Stimulated activated CD4-positive, alpha-beta T cell treated with anti-CD3 and anti-CD28 coated beads, Interleukin-2, amount 100 ng/mL, for 4 hours (primary cell): ENCODE data around the gene ZNF587B.
"Not testable (repeated sequence)": the region's sequence is repeated elsewhere in the genome, so short reads cannot be mapped to it uniquely, and the experiment has no call there.

Experiments used
- DNase-seq: peaks from one replicate; pipeline ENCODE4 v3.0.0-alpha.2; 2020; ENCODE audit warnings: low read depth

ZNF587B gene

GRCh38 chr19:57830071-57830602 lies at the start of gene ZNF587B:
ZNF587B (plus strand) TSS chr19:57830299; CDS start chr19:57830529, 230 bp downstream.
- no peak for DNase-seq

DNA sequence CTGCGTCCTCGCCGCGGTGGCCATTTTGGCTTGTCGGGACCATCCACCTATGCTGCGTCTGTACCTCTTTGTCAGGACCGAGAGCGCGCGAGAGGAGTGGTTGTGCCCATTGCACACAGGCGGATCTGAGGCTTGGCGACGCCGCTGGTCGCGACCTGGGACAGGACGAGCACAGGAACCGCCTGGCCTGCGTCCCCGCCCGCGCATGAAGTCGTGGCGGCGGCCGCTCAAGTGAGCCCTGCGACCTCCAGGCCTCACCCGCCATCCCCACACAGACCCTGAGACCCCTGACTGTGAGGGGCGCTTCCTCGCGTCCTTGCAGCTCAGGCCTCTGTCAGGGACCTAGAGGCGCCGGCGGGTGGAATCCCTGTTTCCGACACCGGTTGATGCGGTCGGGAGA lies 43.8 kb upstream of the ZNF587B start:
- no peak for DNase-seq

GRCh38 chr19:57786906-57787305 lies 43.2 kb upstream of the ZNF587B start:
- no peak for DNase-seq

DNA sequence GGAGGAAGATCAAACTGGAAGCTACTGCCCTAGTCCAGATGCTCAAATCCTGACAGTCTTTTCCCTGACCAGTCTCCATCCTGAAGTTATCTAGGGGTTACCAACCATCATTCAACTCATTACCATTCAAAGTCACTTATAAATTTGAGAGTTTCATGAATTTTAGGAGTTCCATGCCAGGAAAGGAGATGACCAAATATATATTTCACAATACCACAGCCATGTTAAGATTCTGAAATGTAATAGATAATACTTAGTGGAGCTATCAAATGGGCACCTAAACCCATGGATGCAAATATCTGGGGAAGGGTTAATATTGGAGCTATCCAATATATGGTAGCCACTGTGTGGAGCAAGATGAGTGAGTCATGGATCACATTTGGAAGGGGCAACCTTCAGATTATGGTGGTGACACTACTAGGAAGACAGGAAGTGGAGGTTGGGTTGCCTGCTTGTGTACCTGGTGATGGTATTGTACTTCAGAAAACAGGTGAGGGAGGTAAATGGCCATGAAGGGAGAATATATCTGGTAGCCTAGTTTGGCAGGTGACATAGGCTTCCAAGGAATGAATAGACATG lies 41.9 kb upstream of the ZNF587B start:
- no peak for DNase-seq

DNA sequence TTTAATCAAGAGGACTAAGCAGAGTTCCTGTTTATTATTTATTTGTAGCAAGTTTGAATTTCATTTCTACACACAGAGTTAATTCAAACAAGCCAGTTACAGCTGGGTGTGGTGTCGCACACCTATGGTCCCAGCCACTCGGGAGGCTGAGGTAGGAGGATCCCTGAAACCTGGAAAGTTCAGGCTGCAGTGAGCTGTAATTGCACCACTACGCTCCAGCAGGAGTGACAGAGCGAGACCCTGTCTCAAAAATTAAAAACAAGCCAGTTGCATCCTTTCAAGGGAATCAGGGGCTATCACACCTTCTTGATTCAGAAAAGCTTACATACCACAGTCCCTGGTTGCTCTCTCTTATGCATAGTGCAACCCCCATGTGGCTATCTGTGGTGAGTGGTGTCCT lies 40.8 kb upstream of the ZNF587B start:
- DNase-seq, result no peak

- not testable (repeated sequence) for DNase-seq
Measured at GRCh38 chr19:57796580-57796979, 33.5 kb upstream of the ZNF587B start.

GRCh38 chr19:57800696-57801095 lies 29.4 kb upstream of the ZNF587B start:
- DNase-seq, result no peak

GRCh38 chr19:57802269-57802668 lies 27.8 kb upstream of the ZNF587B start:
- no peak for DNase-seq

GRCh38 chr19:57803265-57803593 lies 26.9 kb upstream of the ZNF587B start:
- no peak for DNase-seq

- DNase-seq, result no peak
Measured at GRCh38 chr19:57803594-57804325, 26.3 kb upstream of the ZNF587B start.

DNA sequence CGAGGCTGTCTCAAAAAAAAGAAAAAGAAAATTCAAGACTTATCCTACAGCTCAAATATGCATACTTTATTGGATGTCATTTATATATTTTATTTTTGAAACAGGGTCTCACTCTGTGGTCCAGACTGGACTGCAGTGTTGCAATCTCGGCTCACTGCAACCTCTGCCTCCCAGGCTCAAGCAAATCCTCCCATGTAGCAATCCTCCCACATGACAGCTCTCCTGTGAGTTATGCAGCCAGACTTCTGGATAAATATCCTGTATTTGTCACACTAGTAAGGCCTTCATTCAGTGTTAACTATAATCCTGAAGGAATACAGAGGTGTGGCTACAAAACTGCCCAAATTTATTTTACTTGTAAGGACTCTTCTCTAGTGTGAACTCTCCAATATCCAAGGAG lies 22.6 kb upstream of the ZNF587B start:
- no peak for DNase-seq

GRCh38 chr19:57810410-57811295 lies 19.4 kb upstream of the ZNF587B start:
- not testable (repeated sequence) for DNase-seq

- DNase-seq, result no peak
Measured at GRCh38 chr19:57812226-57812625, 17.9 kb upstream of the ZNF587B start.

DNA sequence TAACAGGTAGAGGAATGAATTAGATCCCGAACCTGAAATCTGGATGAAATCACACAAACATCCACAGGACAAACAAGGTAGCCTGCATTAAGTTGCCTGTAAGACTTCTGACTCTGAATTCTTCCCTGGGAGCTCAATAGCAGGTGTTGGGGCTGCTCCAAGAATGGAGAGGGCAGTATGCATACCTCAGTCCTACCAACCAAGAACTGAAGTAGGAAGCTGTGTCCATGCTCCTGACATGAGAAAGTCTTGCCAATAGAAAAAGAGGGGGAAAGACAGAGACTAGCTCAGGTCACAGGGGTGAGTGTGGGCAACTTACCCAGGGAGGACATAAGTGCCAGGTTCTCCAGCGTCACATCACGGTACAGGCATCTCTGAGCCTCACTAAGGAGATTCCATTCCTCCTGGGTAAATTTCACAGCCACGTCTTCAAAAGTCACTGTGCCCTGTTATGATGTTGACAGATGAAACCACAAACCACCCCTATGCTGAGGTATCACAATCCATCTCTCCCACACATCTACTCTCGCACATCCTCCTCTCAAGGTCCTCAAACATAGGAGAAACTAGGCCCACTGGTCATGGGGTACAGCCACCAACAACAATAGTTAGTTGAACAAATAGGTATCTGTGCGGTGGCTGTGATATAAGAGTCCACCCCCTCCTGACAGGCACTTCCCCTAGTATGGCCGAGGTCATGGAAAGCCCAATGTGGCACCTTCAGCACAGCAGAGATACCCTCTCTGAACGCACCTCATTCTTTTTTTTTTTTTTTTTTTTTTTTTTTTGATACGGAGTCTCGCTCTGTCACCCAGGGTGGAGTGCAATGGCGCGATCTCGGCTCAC lies 16.9 kb upstream of the ZNF587B start:
- not testable (repeated sequence) for DNase-seq

- no peak for DNase-seq
Measured at GRCh38 chr19:57813919-57814504, 16.1 kb upstream of the ZNF587B start.

DNA sequence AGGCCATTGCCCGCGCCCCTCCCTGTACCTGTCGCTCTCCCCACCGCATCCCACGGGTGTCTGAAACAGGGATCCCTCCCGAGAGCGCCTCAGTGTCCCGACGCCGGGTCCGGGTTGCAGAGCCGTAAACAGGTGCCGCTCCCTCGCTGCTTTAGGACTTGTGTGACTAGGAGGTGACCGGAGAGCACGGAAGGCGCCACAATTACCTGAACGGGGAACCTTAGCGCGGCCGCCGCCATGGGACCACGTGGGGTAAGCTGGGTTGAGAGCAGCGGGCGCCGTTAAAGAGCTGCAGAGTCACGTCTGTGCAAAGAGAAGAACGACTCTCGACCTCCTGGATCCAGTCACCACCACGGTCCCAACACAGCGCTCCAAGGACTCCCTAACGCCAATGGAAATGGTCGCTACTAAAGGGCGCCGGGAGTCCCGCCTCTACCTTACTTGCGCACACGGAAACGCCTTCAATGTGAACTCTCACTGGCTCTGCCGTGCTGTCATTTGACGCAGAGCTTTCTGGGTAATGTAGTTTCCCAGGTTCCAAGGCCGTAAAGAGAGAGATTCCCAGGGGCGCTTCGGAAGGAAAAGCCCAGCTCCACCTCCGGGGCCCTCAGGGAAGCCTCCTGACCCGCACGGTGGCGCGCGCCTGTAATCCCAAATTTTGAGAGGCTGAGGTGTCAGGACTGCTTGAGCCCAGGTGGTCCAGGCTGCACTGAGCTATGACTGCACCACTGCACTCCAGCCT lies 15.4 kb upstream of the ZNF587B start, which contains the start of gene ZNF552:
Gene ZNF552 (minus strand): TSS at position 409 of the 742 bp plus-strand sequence. CDS start 170 bp downstream, at position 239.
- peak; percentile 57 for DNase-seq

DNA sequence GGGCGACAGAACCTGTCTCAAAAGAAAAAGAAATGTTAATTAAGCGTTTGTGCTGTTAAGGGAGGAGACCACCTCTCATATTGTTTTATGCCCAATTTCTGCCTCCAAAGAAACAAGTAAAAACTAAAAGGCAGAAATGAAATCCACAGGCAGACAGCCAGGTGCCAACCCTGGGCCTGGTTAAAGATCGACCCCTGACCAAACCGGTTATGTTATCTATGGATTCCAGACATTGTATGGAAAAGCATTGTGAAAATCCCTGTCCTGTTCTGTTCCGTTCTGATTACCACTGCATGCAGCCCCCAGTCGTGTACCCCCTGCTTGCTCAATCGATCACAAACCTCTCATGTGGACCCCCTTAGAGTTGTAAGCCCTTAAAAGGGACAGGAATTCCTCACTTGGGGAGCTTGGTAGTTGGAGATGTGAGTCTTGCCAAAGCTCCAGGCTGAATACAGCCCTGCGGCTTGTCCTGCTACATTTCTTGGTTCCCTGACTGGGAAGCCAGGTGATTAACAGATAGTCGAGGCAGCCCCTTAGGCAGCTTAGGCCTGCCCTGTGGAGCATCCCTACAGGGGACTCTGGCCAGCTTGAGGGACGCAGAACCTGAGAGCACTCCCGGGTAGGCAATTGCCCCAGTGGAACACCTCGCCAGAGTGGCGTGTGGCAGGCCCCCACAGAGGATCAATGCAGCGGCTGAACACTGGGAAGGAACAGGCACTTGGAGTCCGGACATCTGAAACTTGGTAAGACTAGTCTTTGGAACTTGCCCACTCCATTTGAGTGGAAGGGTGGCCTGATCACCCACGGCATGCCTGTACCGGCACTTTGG lies 14.6 kb upstream of the ZNF587B start:
- no peak for DNase-seq

DNA sequence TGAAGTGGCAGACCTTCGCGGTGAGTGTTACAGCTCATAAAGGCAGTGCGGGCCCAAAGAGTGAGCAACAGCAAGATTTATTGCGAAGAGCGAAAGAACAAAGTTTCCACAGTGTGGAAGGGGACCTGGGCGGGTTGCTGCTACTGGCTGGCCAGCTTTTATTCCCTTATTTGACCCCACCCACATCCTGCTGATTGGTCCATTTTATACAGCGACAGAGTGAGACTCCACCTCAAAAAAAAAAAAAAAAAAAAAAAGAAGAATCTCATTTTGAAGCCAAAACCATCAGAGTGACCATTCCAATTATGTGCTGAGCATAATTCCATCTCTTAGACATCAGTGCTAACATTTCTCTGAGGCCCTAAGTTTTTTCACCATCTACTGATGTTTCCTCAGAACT lies 13.4 kb upstream of the ZNF587B start:
- no peak for DNase-seq

- no peak for DNase-seq
Measured at GRCh38 chr19:57817976-57818375, 12.1 kb upstream of the ZNF587B start.

DNA sequence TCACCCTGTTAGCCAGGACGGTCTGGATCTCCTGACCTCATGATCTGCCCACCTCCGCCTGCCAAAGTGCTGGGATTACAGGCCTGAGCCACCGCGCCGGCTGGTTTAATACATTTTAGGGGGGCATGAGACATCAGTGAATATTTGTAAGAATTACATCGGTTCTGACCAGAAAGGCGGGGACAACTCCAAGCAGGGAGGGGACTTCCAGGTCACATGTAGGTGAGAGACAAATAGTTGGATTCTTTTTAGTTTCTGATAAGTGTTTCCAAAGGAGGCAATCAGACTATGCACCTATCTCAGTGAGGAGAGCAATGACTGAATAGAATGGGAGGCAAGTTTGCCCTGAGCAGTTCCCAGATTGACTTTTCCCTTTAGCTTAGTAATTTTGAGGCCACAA lies 11.7 kb upstream of the ZNF587B start:
- no peak for DNase-seq
